HCEC 1CT (cell line): ENCODE data around the gene F10.
"Not testable (repeated sequence)": the region's sequence is repeated elsewhere in the genome, so short reads cannot be mapped to it uniquely, and the experiment has no call there.

Source experiments
- DNase-seq: peaks from one replicate; pipeline ENCODE4 v3.0.0-alpha.2; 2017

F10 gene

GRCh38 chr13:113122550-113123225, at the start of gene F10:
F10 (plus strand) TSS chr13:113122799; CDS start chr13:113122856, 57 bp downstream.
- peak; percentile 65 for DNase-seq

- no peak for DNase-seq
Measured at GRCh38 chr13:113073942-113074341, 48.7 kb upstream of the F10 start.

GRCh38 chr13:113074401-113074800, 48.2 kb upstream of the F10 start:
- DNase-seq, result no peak

- DNase-seq, result no peak
Measured at GRCh38 chr13:113074876-113075275, 47.7 kb upstream of the F10 start.

- DNase-seq, result no peak
Measured at GRCh38 chr13:113075711-113076110, 46.9 kb upstream of the F10 start.

- DNase-seq, result no peak
Measured at GRCh38 chr13:113076681-113077401, 45.8 kb upstream of the F10 start.

- DNase-seq, result no peak
Measured at GRCh38 chr13:113077566-113077952, 45.0 kb upstream of the F10 start.

GRCh38 chr13:113077953-113078901, 44.4 kb upstream of the F10 start:
- no peak for DNase-seq

- no peak for DNase-seq
Measured at GRCh38 chr13:113078902-113079780, 43.5 kb upstream of the F10 start.

GRCh38 chr13:113079781-113080080, 42.9 kb upstream of the F10 start:
- not testable (repeated sequence) for DNase-seq

- no peak for DNase-seq
Measured at GRCh38 chr13:113080361-113080831, 42.2 kb upstream of the F10 start.

GRCh38 chr13:113080901-113081521, 41.6 kb upstream of the F10 start:
- DNase-seq, result no peak

GRCh38 chr13:113082198-113083021, 40.2 kb upstream of the F10 start:
- DNase-seq, result no peak

- DNase-seq, result no peak
Measured at GRCh38 chr13:113083022-113083373, 39.6 kb upstream of the F10 start.

- no peak for DNase-seq
Measured at GRCh38 chr13:113083402-113084061, 39.1 kb upstream of the F10 start.

GRCh38 chr13:113084094-113084942, 38.3 kb upstream of the F10 start:
- no peak for DNase-seq

- no peak for DNase-seq
Measured at GRCh38 chr13:113084943-113085540, 37.6 kb upstream of the F10 start.

- DNase-seq, result no peak
Measured at GRCh38 chr13:113086031-113086750, 36.4 kb upstream of the F10 start.
